AML-193 (cell line): Measurements from ENCODE around the gene SLC25A42.
"Not testable (repeated sequence)": the region's sequence is repeated elsewhere in the genome, so short reads cannot be mapped to it uniquely, and the experiment has no call there.

Experiments used
- DNase-seq, 2 experiments: peaks; one replicate each; lab custom pipeline; 2025; lab: John Stamatoyannopoulos, UW

The SLC25A42 gene

DNA sequence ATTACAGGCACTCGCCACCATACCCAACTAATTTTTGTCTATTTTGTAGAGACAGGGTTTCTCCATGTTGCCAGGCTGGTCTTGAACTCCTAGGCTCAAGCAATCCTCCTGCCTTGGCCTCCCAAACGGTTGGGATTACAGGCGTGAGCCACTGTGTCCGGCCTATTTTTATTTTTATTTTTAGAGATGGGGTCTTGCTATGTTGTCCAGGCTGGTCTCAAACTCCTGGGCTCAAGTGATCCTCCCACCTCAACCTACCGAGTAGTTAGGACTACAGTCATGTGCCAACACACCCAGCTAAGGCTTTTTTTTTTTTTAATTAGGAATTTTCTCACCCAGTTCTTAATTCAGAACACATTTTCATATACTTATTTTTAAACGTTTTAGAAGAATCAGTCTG, 71.9 kb downstream of the SLC25A42 start:
- not testable (repeated sequence) for DNase-seq

GRCh38 chr19:19137556-19138108, 73.8 kb downstream of the SLC25A42 start:
- no peak for DNase-seq

DNA sequence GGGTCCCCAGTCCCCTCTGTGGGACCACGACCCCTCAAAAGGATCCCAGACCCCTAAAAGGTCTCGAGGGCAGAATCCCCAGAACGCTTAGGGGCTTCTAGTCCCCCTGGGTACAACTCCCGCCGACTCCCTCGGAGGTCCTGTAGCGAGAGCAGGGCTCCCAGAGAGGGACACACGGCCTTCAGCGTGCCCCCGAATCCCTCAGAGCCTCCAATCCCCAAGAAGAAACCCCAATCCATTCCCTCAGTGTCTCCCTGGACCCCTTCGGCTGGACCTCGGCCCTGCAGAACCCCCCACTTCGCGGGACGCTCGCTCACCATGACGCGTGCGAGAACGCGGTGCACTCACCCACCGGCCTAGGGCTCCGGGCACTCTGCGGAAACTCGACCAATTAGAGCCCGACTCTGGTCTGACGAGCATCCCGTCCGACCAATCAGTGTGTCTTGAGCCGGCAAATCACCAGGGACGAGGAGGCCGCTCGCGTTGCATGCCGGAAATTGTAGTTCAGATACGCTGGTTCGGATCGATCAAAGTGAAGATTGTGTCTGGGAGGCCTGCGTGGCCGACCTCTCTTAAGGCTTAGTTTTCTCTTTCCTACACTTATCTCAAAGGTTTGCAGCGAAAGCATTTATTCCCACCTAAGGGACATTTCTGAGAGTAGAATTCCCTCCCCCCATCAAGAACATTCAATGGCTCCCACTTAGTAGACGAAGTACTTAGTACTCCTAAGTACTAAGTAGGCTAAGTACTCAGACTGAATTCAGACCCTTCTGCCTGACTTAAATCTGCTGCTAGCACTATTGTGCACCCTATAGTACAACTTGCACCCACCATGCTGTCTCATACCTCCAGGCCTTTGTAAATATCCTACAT, 74.6 kb downstream of the SLC25A42 start, which contains the start of gene TMEM161A:
TSS of gene TMEM161A (minus strand) at position 370 of the 873 bp plus-strand sequence. CDS start at position 320, 50 bp downstream.
- DNase-seq = peak; percentile 94 to 96

GRCh38 chr19:19139876-19140229, 76.1 kb downstream of the SLC25A42 start:
- no peak for DNase-seq

- no peak for DNase-seq
Measured at GRCh38 chr19:19140476-19140875, 76.7 kb downstream of the SLC25A42 start.

- no peak for DNase-seq
Measured at GRCh38 chr19:19142347-19142746, 78.6 kb downstream of the SLC25A42 start.

GRCh38 chr19:19145281-19145680, 81.5 kb downstream of the SLC25A42 start:
- DNase-seq = no peak

GRCh38 chr19:19145684-19146608, 82.2 kb downstream of the SLC25A42 start:
- DNase-seq = peak; percentile 13 to 16

DNA sequence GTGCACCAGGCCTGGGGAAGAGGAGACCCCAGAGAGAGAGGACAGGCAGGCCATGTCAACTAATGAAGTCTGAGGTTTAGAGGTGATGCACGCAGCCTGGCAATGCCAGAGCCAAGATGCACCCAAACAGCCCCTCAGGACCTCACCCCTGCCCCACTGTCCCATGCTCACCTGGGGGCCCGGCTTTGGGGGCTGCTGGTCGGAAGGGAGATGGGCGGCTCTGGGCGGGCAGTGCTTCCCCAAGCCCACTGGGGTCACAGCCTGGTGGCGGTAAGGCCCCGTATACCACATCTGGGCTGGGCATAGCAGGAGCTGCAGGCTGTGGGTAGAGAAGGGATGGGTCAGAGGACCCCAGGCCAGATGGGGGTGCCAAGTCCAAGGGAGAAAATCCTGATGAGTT, 83.1 kb downstream of the SLC25A42 start:
- no peak for DNase-seq

DNA sequence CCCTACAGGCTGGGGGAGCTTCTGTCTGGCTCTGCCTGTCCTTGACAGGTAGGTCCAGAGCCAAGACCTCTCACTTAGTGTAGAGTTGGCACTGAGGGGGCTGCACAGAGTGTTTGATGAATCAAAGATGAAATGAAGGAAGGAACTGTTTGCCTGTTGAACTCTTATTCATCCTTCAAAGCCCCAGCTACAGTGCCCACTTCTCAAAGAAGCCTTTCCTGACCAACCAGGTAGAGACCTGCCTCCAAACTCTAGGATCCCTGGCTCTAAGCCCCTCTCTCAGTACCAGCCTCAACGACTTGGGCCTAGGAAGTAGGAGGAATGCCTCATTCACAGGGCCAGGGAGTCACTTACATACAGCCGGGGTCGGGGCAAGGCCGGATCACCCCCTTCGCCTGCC, 83.5 kb downstream of the SLC25A42 start:
- DNase-seq = no peak

GRCh38 chr19:19148504-19148903, 84.7 kb downstream of the SLC25A42 start:
- DNase-seq = not testable (repeated sequence)

GRCh38 chr19:19149435-19149834, 85.6 kb downstream of the SLC25A42 start:
- DNase-seq = no peak

DNA sequence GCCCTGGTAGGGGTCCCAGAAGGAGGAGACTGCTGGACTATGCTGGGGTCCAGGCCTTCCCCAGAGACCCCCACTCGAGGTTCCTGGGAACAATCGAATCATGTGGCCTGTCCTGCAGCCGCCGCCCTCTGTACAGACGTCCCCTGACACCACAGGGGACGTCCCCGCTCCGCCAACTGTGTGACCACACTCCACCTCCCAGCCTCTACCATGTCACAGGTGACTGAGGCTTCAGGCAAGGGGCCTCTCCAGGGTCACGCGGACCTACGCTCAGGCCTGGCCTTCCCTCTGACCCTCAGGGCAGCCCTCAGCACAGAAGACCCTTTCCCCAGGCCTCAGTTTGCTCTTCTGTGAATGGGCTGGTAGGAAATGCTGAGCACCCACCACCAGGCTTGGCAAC, 87.6 kb downstream of the SLC25A42 start:
- no peak for DNase-seq

DNA sequence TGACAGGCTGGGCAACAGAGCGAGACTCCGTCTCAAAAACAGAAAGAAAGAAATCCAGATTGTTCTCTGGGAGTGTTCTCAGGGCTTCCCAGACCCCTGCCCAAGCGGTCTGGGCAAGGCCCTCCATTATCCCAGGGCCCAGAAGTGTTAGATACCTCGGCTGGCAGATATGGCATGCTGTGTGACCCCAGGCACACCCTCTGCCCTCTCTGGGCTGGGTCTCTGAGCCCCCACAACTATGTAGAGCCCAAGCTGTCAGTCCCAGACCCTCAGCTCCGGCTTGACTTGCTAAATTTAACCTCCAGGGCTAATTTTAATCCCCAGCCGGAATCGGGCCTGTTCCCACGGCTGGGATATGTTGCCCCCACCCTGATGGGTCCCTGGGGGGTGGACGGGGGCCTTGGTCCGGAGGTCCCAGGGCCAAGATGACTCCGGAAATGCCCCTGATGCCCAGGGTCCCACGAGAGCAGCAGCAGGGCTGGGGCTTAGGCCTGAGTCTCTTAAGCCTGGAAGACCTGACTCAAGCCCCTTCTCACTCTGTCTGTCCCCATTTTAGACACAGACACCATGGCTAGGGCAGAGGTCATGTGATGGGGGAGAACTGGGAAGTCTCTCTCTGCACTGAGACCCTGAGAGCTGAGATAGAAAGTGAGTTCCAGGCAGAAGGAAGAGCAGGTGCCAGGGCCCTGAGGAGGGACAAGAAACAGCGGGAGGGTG, 89.0 kb downstream of the SLC25A42 start:
- DNase-seq = no peak

GRCh38 chr19:19154768-19155494, 91.1 kb downstream of the SLC25A42 start:
- no peak for DNase-seq

GRCh38 chr19:19155495-19156219, 91.9 kb downstream of the SLC25A42 start:
- no peak for DNase-seq

GRCh38 chr19:19157808-19158207, 94.0 kb downstream of the SLC25A42 start:
- DNase-seq = no peak

GRCh38 chr19:19159534-19159933, 95.7 kb downstream of the SLC25A42 start:
- no peak for DNase-seq

- no peak for DNase-seq
Measured at GRCh38 chr19:19160461-19161035, 96.8 kb downstream of the SLC25A42 start.

DNA sequence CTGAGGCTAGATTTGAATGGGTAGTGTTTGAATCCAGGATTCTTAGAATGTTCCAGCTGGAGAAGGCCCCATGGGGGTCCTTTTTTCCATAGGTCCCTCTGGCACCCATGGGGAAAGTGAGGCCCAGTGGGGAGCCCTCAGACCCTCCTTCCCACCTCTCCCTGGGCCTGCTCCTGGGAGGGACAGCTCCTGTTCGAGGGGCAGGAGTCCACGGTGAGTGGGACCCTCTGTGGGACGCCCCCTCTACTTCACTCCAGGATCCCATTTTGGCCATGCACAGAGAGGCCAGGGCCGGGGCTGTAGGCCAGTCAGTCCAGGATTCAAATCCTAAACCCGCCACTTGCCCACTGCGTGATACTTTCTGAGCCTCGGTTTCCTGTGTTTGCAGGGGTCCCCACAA, 98.7 kb downstream of the SLC25A42 start:
- DNase-seq = no peak
